ENCODE data around the gene KLHL3.

- no peak for TF ChIP-seq CTCF (IDR thresholded peaks at IDR 0.05 in 8 of 11, conservative IDR thresholded peaks at IDR 0.05 in 3 of 11)
- TF ChIP-seq POLR2A (IDR thresholded peaks at IDR 0.05), result no peak
- no peak for TF ChIP-seq POLR2AphosphoS5 (IDR thresholded peaks at IDR 0.05)
Measured at GRCh38 chr5:137639645-137640044, 96.2 kb downstream of the KLHL3 start.
